Raji (cell line): Measurements from ENCODE around the gene MECP2.

Source experiments
- POLR2A ChIP-seq: IDR thresholded peaks from 2 replicates; pipeline ENCODE4 v1.6.1; 2011; ENCODE audit warnings: low read depth, low read length, control low read depth; ENCODE audit not compliant: insufficient read depth

Gene MECP2

DNA sequence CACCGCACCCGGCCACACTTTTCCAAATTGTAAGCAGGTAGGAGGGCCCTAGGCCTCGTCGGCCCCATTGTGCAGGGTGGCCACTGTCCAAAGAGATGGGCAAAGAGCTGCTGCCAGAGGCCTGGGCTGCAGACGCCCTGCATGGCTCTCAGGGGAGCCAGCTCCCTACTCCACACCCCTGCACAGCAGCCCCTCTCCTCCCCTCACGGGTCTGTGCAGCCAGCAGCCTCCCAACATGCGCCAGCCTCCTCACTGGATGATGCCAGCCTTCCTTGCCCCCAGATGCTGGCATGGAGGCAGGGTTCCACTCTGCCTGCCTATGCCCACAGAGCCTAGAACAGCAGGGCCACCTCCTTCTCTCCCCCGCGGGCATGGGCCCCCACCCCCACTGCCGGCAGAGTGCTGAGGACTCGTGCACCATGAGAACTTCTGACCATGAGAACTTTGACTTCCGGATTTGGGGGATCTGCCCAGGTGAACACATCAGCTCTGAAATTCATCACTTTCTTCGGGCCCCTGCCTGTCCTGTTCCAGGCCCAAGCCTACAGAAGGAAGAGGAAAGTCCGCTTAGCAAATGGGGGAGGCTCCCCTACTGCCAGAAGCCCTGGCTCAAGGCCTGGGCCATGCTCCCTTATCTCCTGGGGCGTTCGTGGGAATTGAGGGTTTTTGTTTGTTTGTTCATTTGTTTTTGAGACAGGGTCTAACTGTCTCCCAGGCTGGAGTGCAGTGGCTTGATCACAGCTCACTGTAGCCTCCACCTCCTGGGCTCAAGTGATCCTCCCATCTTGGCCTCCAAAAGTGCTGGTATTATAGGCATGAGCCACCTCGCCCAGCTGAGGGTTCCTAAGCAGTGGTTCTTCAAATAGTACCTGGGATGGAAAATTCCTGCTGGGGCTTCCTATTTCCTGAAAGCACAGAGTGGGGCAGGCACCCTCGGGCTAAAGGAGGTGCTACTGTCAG lies 85.9 kb downstream of the MECP2 start:
- TF ChIP-seq POLR2A, result no peak

DNA sequence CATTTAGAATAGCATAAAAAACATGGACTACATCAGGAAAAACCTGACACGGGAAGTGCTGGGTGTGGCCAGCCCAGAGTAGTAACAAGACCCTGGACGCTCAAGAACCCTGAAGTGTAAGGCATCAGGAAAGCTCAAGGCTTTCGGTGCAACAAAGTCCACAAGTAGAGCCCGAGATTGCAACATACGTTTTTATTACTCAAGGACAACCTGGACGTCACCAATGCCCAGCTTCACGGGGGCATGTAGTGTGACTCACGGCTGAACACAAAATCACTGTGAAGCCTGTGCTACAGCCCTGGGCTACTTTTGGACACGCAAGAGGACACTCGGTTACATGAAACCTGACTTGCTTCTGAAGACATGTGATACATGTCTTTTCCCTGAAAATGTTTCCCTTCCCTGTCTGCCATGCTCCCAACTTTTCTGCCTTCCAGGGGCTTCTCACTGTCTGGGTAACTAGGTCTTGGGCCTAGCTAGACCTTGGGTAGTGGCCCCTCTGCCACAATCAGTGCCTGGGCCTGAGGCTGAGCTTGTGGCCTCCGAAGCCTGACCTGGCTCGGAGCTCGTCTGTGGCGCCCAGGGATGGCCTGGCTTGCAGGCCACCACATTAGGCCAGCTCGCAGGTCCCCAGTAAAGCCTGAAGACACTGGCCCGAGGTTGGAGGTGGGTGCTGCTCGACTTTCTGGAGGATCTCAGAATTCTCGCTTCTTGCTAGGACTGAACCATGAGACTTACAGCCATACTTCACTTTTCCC lies 87.0 kb downstream of the MECP2 start:
- no peak for TF ChIP-seq POLR2A

DNA sequence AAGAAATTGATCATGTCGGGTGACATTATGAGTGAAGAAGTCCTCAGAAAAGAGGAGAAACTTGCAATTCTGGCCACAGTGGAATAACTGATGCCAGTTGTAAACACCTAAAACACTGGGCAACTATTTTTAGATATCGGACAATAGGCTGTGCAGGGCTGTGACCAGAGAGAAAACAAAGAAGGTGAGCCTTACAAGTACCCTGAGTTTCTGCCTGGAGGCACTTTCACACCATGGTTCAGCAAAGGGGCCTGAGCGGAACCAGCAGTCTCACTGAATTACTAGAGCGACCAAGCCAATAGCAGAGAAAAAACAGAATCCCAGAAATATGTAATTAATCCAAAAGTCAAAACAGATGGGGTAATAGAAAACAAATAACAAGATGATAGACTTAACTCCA lies 89.0 kb downstream of the MECP2 start:
- no peak for TF ChIP-seq POLR2A

DNA sequence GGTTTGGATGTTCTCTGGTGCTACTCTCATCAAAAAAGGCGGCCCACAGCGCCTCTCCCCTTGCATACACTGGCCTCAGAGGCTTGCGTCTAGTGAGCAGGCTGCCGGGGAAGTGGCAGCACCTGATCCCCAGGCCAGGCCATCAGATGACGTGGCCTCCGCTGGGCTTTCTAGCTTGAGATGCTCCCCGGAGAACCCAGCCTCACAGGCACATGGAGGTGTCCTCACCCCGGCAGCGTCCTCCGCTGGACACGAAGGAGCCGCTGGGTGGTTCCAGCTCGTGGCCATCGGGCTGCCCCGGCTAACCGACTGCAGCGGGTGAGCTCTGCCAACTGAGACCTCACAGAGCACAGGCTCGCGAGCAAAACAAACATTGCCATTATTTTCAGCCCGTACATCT lies 90.6 kb downstream of the MECP2 start:
- no peak for TF ChIP-seq POLR2A

GRCh38 chrX:154004315-154004714 lies 93.2 kb downstream of the MECP2 start:
- no peak for TF ChIP-seq POLR2A

GRCh38 chrX:154002215-154002719 lies 95.2 kb downstream of the MECP2 start:
- no peak for TF ChIP-seq POLR2A

- TF ChIP-seq POLR2A, result no peak
Measured at GRCh38 chrX:154000051-154000450, 97.5 kb downstream of the MECP2 start.

GRCh38 chrX:153999359-154000037 lies 98.0 kb downstream of the MECP2 start:
- no peak for TF ChIP-seq POLR2A

DNA sequence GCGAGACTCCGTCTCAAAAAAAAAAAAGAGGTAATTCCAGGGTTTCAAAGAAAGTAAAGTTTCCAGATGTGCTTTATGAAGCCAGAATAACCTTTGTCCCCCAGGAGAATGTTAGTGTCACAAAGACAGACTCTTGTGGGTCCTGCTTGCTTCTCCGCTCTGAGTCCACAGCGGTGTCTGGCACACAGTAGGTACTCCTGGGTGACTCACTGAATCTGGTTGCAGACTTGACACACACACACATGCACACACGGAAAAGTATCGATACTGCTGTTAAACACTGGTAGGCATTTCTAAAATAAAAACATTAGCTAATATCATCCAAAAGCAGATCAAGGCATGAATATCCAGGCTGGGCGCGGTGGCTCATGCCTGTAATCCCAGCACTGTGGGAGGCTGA lies 102.0 kb downstream of the MECP2 start:
- no peak for TF ChIP-seq POLR2A

GRCh38 chrX:153993978-153994377 lies 103.5 kb downstream of the MECP2 start:
- no peak for TF ChIP-seq POLR2A

GRCh38 chrX:153993079-153993478 lies 104.4 kb downstream of the MECP2 start:
- no peak for TF ChIP-seq POLR2A

GRCh38 chrX:153992180-153992579 lies 105.3 kb downstream of the MECP2 start:
- TF ChIP-seq POLR2A, result no peak

DNA sequence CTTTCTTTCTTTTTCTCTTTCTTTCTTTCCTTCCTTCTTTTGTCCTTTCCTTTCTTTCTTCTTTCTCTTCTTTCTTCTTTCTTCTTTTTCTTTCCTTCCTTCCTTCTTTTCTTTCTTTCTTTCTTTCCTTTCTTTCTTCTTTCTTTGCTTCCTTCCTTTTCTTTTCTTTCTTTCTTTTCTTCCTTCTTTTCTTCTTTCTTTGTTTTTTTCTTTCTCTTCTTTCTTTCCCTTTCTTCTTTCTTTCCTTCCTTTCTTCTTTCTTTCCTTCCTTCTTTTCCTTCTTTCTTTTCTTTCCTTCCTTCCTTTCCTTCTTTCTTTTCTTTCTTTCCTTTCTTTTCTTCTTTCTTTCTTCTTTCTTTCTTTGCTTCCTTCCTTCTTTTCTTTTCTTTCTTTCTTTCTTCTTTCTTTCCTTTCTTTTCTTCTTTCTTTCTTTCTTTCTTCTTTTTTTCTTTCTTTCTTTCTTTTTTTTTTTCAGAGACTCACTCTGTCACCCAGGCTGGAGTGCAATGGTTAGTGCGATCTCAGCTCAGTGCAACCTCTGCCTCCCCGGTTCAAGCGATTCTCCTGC lies 106.4 kb downstream of the MECP2 start:
- no peak for TF ChIP-seq POLR2A

- TF ChIP-seq POLR2A, result no peak
Measured at GRCh38 chrX:153989973-153990655, 107.4 kb downstream of the MECP2 start.
